Measurements from ENCODE around the gene CLDN3. TPM values are rescaled to one million over a fixed set of nuclear protein-coding genes. Genes with fewer than 3 reads are reported as not detected.

CLDN3 gene
- total and polyA plus RNA-seq, 9 of the 15 experiments (the other 6 are each of a cell fraction or from before 2014, with no cell fraction given): 0.29 TPM; not detected in 8

- TF ChIP-seq CEBPZ (IDR thresholded peaks at IDR 0.05; ENCODE audit: borderline replicate concordance, low read depth, low read length): no peak
- TF ChIP-seq PYGO2 (tag; IDR thresholded peaks at IDR 0.05): no peak
- TF ChIP-seq ZNF12 (CRISPR knock-in tag; IDR thresholded peaks at IDR 0.05): peak; percentile 40; the same call in 1 of the 2 replicates
- TF ChIP-seq GTF2B (IDR thresholded peaks at IDR 0.05; ENCODE audit: extremely low read depth, insufficient read length): no peak
- TF ChIP-seq ZNF449 (CRISPR knock-in tag; IDR thresholded peaks at IDR 0.05): no peak
- TF ChIP-seq NCOR1 (IDR thresholded peaks at IDR 0.05): no peak; the same call in 1 of the 2 replicates
- TF ChIP-seq RB1 (IDR thresholded peaks at IDR 0.05; ENCODE audit: low read depth): peak; percentile 85
- no peak for TF ChIP-seq ZNF354B (CRISPR knock-in tag; IDR thresholded peaks at IDR 0.05)
- TF ChIP-seq SP1 (CRISPR knock-in tag; IDR thresholded peaks at IDR 0.05): peak; percentile 97
- no peak for TF ChIP-seq ZNF311 (CRISPR knock-in tag; IDR thresholded peaks at IDR 0.05)
- TF ChIP-seq SFPQ (IDR thresholded peaks at IDR 0.05; ENCODE audit: low read depth, low read length): no peak
- TF ChIP-seq CCAR2 (IDR thresholded peaks at IDR 0.05; ENCODE audit: low read depth, low read length): no peak
- no peak for TF ChIP-seq PRPF4 (IDR thresholded peaks at IDR 0.05; ENCODE audit: insufficient read depth, low read depth, low read length, poor library complexity, severe bottlenecking)
- TF ChIP-seq NR3C1 (CRISPR knock-in tag; IDR thresholded peaks at IDR 0.05): no peak
- TF ChIP-seq TSC22D4 (tag; IDR thresholded peaks at IDR 0.05): no peak
- TF ChIP-seq ZNF280A (IDR thresholded peaks at IDR 0.05; ENCODE audit: low read depth, partially characterized antibody): no peak
Observed at GRCh38 chr7:73734619-73735527, 35.2 kb downstream of the CLDN3 start (continued).
